ENCODE results near the gene SLC2A4RG. TPM values are rescaled to one million over a fixed set of nuclear protein-coding genes. Genes with fewer than 3 reads are reported as not detected.

Gene SLC2A4RG
- total RNA-seq, 2 donors from 2014 or later = 30.5 to 35.1 TPM

GRCh38 chr20:63759377-63759901 is 19.9 kb downstream of the SLC2A4RG start:
- no peak for ATAC-seq (replicated peaks)
- no peak overlapping the region for H3K4me3 Mint-ChIP-seq

GRCh38 chr20:63765082-63765873 is 25.7 kb downstream of the SLC2A4RG start:
- no peak for ATAC-seq (replicated peaks)
- Mint-ChIP-seq H3K27ac (no peak overlapping the region), H3K27me3 (no peaks in the 10 kb centered on the region), H3K4me3 (no peak overlapping the region), H3K36me3 (ENCODE audit: low read depth) (no peaks in the 10 kb centered on the region), H3K4me1 (no peaks in the 10 kb centered on the region), H3K9me3 (no peaks in the 10 kb centered on the region)

More at GRCh38 chr20:63759377-63759901, 19.9 kb downstream of the SLC2A4RG start:
- peaks cover 4% of the 10 kb centered on the region for H3K4me1 Mint-ChIP-seq
- H3K36me3 Mint-ChIP-seq (ENCODE audit: low read depth) = no peaks in the 10 kb centered on the region
- H3K27me3 Mint-ChIP-seq = no peaks in the 10 kb centered on the region
- H3K27ac Mint-ChIP-seq = no peak overlapping the region
- no peaks in the 10 kb centered on the region for H3K9me3 Mint-ChIP-seq

- Mint-ChIP-seq H3K27me3 (no peaks in the 10 kb centered on the region), H3K4me1 (no peaks in the 10 kb centered on the region), H3K36me3 (ENCODE audit: low read depth) (no peaks in the 10 kb centered on the region), H3K4me3 (no peak overlapping the region), H3K9me3 (no peaks in the 10 kb centered on the region), H3K27ac (no peak overlapping the region)
- ATAC-seq (replicated peaks) = no peak
Observed at GRCh38 chr20:63765902-63766301, 26.3 kb downstream of the SLC2A4RG start.

GRCh38 chr20:63766695-63767426 is 27.3 kb downstream of the SLC2A4RG start:
- no peak for ATAC-seq (replicated peaks)
- H3K4me1 Mint-ChIP-seq = no peaks in the 10 kb centered on the region
- no peaks in the 10 kb centered on the region for H3K36me3 Mint-ChIP-seq (ENCODE audit: low read depth)
- H3K4me3 Mint-ChIP-seq = no peak overlapping the region
- H3K27ac Mint-ChIP-seq = no peak overlapping the region
- no peaks in the 10 kb centered on the region for H3K9me3 Mint-ChIP-seq
- no peaks in the 10 kb centered on the region for H3K27me3 Mint-ChIP-seq

GRCh38 chr20:63767456-63767855 is 27.9 kb downstream of the SLC2A4RG start:
- Mint-ChIP-seq H3K4me3 (no peak overlapping the region), H3K27ac (no peak overlapping the region), H3K27me3 (no peaks in the 10 kb centered on the region), H3K36me3 (ENCODE audit: low read depth) (no peaks in the 10 kb centered on the region), H3K9me3 (no peaks in the 10 kb centered on the region), H3K4me1 (no peaks in the 10 kb centered on the region)
- ATAC-seq (replicated peaks) = no peak

GRCh38 chr20:63767886-63768285 is 28.3 kb downstream of the SLC2A4RG start:
- Mint-ChIP-seq H3K9me3 (no peaks in the 10 kb centered on the region), H3K4me1 (no peaks in the 10 kb centered on the region), H3K27me3 (no peaks in the 10 kb centered on the region), H3K36me3 (ENCODE audit: low read depth) (no peaks in the 10 kb centered on the region), H3K27ac (no peak overlapping the region), H3K4me3 (no peak overlapping the region)
- ATAC-seq (replicated peaks) = no peak

- no peak for ATAC-seq (replicated peaks)
- no peaks in the 10 kb centered on the region for H3K27me3 Mint-ChIP-seq
- H3K4me3 Mint-ChIP-seq = no peak overlapping the region
- H3K9me3 Mint-ChIP-seq = no peaks in the 10 kb centered on the region
- no peaks in the 10 kb centered on the region for H3K4me1 Mint-ChIP-seq
- no peaks in the 10 kb centered on the region for H3K36me3 Mint-ChIP-seq (ENCODE audit: low read depth)
- H3K27ac Mint-ChIP-seq = no peak overlapping the region
Observed at GRCh38 chr20:63768591-63769515, 29.3 kb downstream of the SLC2A4RG start.

- no peak overlapping the region for H3K4me3 Mint-ChIP-seq
- no peaks in the 10 kb centered on the region for H3K4me1 Mint-ChIP-seq
- no peaks in the 10 kb centered on the region for H3K9me3 Mint-ChIP-seq
- no peaks in the 10 kb centered on the region for H3K27me3 Mint-ChIP-seq
- no peak for ATAC-seq (replicated peaks)
- H3K36me3 Mint-ChIP-seq (ENCODE audit: low read depth) = no peaks in the 10 kb centered on the region
- H3K27ac Mint-ChIP-seq = no peak overlapping the region
Observed at GRCh38 chr20:63769891-63770474, 30.4 kb downstream of the SLC2A4RG start.

- no peak overlapping the region for H3K27ac Mint-ChIP-seq
- H3K36me3 Mint-ChIP-seq (ENCODE audit: low read depth) = no peaks in the 10 kb centered on the region
- no peaks in the 10 kb centered on the region for H3K4me1 Mint-ChIP-seq
- no peaks in the 10 kb centered on the region for H3K9me3 Mint-ChIP-seq
- no peak for ATAC-seq (replicated peaks)
- H3K27me3 Mint-ChIP-seq = no peaks in the 10 kb centered on the region
- H3K4me3 Mint-ChIP-seq = no peak overlapping the region
Observed at GRCh38 chr20:63771046-63771707, 31.6 kb downstream of the SLC2A4RG start.

GRCh38 chr20:63772781-63773518 is 33.4 kb downstream of the SLC2A4RG start:
- H3K27me3 Mint-ChIP-seq = no peaks in the 10 kb centered on the region
- H3K4me3 Mint-ChIP-seq = no peak overlapping the region
- no peak for ATAC-seq (replicated peaks)
- no peaks in the 10 kb centered on the region for H3K36me3 Mint-ChIP-seq (ENCODE audit: low read depth)
- H3K27ac Mint-ChIP-seq = no peak overlapping the region
- no peaks in the 10 kb centered on the region for H3K4me1 Mint-ChIP-seq
- H3K9me3 Mint-ChIP-seq = no peaks in the 10 kb centered on the region

GRCh38 chr20:63773571-63774241 is 34.1 kb downstream of the SLC2A4RG start:
- Mint-ChIP-seq H3K27me3 (no peaks in the 10 kb centered on the region), H3K4me3 (no peak overlapping the region), H3K36me3 (ENCODE audit: low read depth) (no peaks in the 10 kb centered on the region), H3K4me1 (no peaks in the 10 kb centered on the region), H3K9me3 (no peaks in the 10 kb centered on the region), H3K27ac (no peak overlapping the region)
- ATAC-seq (replicated peaks) = no peak

GRCh38 chr20:63774306-63774705 is 34.7 kb downstream of the SLC2A4RG start:
- no peak overlapping the region for H3K27ac Mint-ChIP-seq
- no peaks in the 10 kb centered on the region for H3K36me3 Mint-ChIP-seq (ENCODE audit: low read depth)
- no peak for ATAC-seq (replicated peaks)
- H3K4me3 Mint-ChIP-seq = no peak overlapping the region
- no peaks in the 10 kb centered on the region for H3K9me3 Mint-ChIP-seq
- no peaks in the 10 kb centered on the region for H3K4me1 Mint-ChIP-seq
- no peaks in the 10 kb centered on the region for H3K27me3 Mint-ChIP-seq
